ENCODE data around the gene MRPS34.

MRPS34 gene

GRCh38 chr16:1771188-1771863 is 1.6 kb downstream of the MRPS34 start, which contains the start of gene NME3:
NME3 (minus strand) TSS chr16:1771543; CDS start chr16:1771534, 9 bp downstream.
- in situ Hi-C loops (cut with MboI; ENCODE audit: low sequenced_read_pairs) = no loop called here

- in situ Hi-C loops (cut with MboI; ENCODE audit: low sequenced_read_pairs) = no loop called here
Measured at GRCh38 chr16:1770328-1771187, 2.4 kb downstream of the MRPS34 start.

GRCh38 chr16:1769402-1770300 is 3.3 kb downstream of the MRPS34 start:
- in situ Hi-C loops (cut with MboI; ENCODE audit: low sequenced_read_pairs) = no loop called here

- in situ Hi-C loops (cut with MboI; ENCODE audit: low sequenced_read_pairs) = no loop called here
Measured at GRCh38 chr16:1768767-1769401, 4.0 kb downstream of the MRPS34 start.

- in situ Hi-C loops (cut with MboI; ENCODE audit: low sequenced_read_pairs) = no loop called here
Measured at GRCh38 chr16:1768061-1768766, 4.7 kb downstream of the MRPS34 start.

- in situ Hi-C loops (cut with MboI; ENCODE audit: low sequenced_read_pairs) = no loop called here
Measured at GRCh38 chr16:1767116-1767994, 5.6 kb downstream of the MRPS34 start.

GRCh38 chr16:1766701-1767100 is 6.2 kb downstream of the MRPS34 start:
- in situ Hi-C loops (cut with MboI; ENCODE audit: low sequenced_read_pairs) = no loop called here

- in situ Hi-C loops (cut with MboI; ENCODE audit: low sequenced_read_pairs) = no loop called here
Measured at GRCh38 chr16:1766231-1766630, 6.7 kb downstream of the MRPS34 start.

- in situ Hi-C loops (cut with MboI; ENCODE audit: low sequenced_read_pairs) = no loop called here
Measured at GRCh38 chr16:1765826-1766225, 7.1 kb downstream of the MRPS34 start.

GRCh38 chr16:1764971-1765370 is 8.0 kb downstream of the MRPS34 start:
- in situ Hi-C loops (cut with MboI; ENCODE audit: low sequenced_read_pairs) = no loop called here

- in situ Hi-C loops (cut with MboI; ENCODE audit: low sequenced_read_pairs) = no loop called here
Measured at GRCh38 chr16:1763521-1764511, 9.1 kb downstream of the MRPS34 start.

GRCh38 chr16:1762879-1763520 is 9.9 kb downstream of the MRPS34 start:
- in situ Hi-C loops (cut with MboI; ENCODE audit: low sequenced_read_pairs) = no loop called here

- in situ Hi-C loops (cut with MboI; ENCODE audit: low sequenced_read_pairs) = no loop called here
Measured at GRCh38 chr16:1762196-1762878, 10.6 kb downstream of the MRPS34 start.

GRCh38 chr16:1761751-1762150 is 11.2 kb downstream of the MRPS34 start:
- in situ Hi-C loops (cut with MboI; ENCODE audit: low sequenced_read_pairs) = no loop called here

- in situ Hi-C loops (cut with MboI; ENCODE audit: low sequenced_read_pairs) = no loop called here
Measured at GRCh38 chr16:1760911-1761310, 12.0 kb downstream of the MRPS34 start.

- in situ Hi-C loops (cut with MboI; ENCODE audit: low sequenced_read_pairs) = no loop called here
Measured at GRCh38 chr16:1759511-1759910, 13.4 kb downstream of the MRPS34 start.

- in situ Hi-C loops (cut with MboI; ENCODE audit: low sequenced_read_pairs) = no loop called here
Measured at GRCh38 chr16:1758923-1759322, 14.0 kb downstream of the MRPS34 start.

All from HL-60/S4 (cell line).